Sigmoid colon (tissue), 7 donors: Measurements from ENCODE around the gene PCBP3. TPM values are rescaled to one million over a fixed set of nuclear protein-coding genes. Genes with fewer than 3 reads are reported as not detected.

Source experiments
- DNase-seq: peaks from one replicate; pipeline ENCODE4 v3.0.0-alpha.2; 2019
- H3K27ac ChIP-seq, 4 donors: fragments of 200-600 bp; sonication (generic); one replicate each; pipeline ENCODE4 v1.5.1; 2016 to 2019; ENCODE audit warnings: mild to moderate bottlenecking in 1 of 4
- H3K27me3 ChIP-seq, 3 donors: fragments of 200-600 bp; sonication (generic); one replicate each; pipeline ENCODE4 v1.5.1; 2019; ENCODE audit warnings: mild to moderate bottlenecking in 1 of 3
- H3K36me3 ChIP-seq, 4 donors: fragments of 200-600 bp; sonication (generic); one replicate each; pipeline ENCODE4 v1.5.1; 2016 to 2019
- H3K4me1 ChIP-seq, 4 donors: fragments of 200-600 bp; sonication (generic); one replicate each; pipeline ENCODE4 v1.5.1; 2017 to 2019
- H3K4me3 ChIP-seq, 4 donors: fragments of 200-600 bp; sonication (generic); one replicate each; pipeline ENCODE4 v1.5.1; 2017 to 2019; ENCODE audit warnings: mild to moderate bottlenecking in 2 of 4, moderate library complexity in 1 of 4
- H3K9me3 ChIP-seq, 4 donors: fragments of 200-600 bp in 3 of 4; sonication (generic) in 3 of 4; one replicate each; pipeline versions ENCODE4 v1.5.1 to v1.6.1; 2013 to 2019
- CTCF ChIP-seq, 4 experiments: fragments of 450-650 bp in 3 of 4; fragments of 200-600 bp in 1 of 4; IDR thresholded peaks; one replicate each; pipeline ENCODE4 v1.5.1; 2016 to 2019; ENCODE audit warnings: antibody characterized with exemption in 4 of 4, mild to moderate bottlenecking in 3 of 4, moderate library complexity in 2 of 4
- EP300 ChIP-seq, 4 donors: sonication (generic); formaldehyde crosslinking; IDR thresholded peaks; one replicate each; pipeline ENCODE4 v1.6.1; 2017; ENCODE audit warnings: antibody characterized with exemption in 4 of 4
- POLR2A ChIP-seq, 2 donors: fragments of 450-650 bp; IDR thresholded peaks; one replicate each; pipeline ENCODE4 v1.6.1; 2016; ENCODE audit warnings: antibody characterized with exemption in 2 of 2, mild to moderate bottlenecking in 2 of 2, moderate library complexity in 2 of 2
- POLR2AphosphoS5 ChIP-seq, 4 donors: sonication (generic); formaldehyde crosslinking; IDR thresholded peaks; one replicate each; pipeline ENCODE4 v1.6.1; 2017; ENCODE audit warnings: antibody characterized with exemption in 4 of 4
- WGBS, 2 donors: extraction: QIAGEN DNeasy Blood & Tissue Kit; methylation state at CpG; one replicate each; pipeline ENCODE4 v1.1.7; 2013; 5-methylcytosine and 5-hydroxymethylcytosine counted together
- intact Hi-C: fragments of 100-400 bp; cut with DNase I; formaldehyde crosslinking; loops from one replicate; pipeline ENCODE4 v1.15.1; 2023
- polyA plus RNA-seq, 3 donors: library from polyadenylated mRNA; stranded (reverse); fragments of 200-250 nt; gene quantifications; one replicate each; pipeline ENCODE4 v1.2.3, GENCODE V29; 2013
- total RNA-seq, 4 donors: library from RNA; depleted of rRNA; stranded (reverse); fragments of >200 nt; gene quantifications; one replicate each; pipeline ENCODE4 v1.1.0, GENCODE V29; 2016
- donor health status: healthy with polysubstance abuse.
- donor health status: Bipolar disorder and iron deficiency.
- donor health status: healthy.

Gene PCBP3
- total and polyA plus RNA-seq, 7 donors, result 1.2 to 21.3 (median 8.2) TPM

DNA sequence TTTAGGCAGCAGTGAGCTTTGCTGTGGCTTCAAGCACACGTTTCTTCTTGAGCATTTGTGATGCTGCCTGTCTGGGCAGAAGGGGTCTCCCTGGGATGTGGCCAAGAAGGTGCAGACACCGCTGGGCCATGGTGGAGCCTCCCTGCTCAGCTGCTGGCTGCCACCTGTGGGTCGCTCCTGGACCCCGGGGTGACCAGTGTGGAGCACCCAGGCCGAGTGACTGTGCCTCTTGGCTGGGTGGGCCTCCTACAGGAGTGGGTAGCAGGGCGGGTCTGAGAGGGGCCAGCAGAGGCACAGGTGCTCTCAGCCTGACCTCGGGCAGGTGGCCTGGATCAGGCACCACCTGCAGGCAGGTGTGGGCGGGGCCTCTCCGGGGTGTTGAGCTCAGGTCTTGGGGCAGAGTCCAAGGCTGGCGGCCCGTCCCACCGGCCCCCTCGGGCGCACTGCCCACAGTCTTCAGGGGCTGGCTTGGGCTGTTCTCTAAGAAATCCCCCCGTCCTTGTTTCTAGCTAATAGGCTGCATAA lies 296.1 kb downstream of the PCBP3 start:
- WGBS, 2 donors, result 78 to 85% methylated on average over 15 of the region's 15 CpGs
- intact Hi-C loops, result no loop called here
- no peak for TF ChIP-seq POLR2A (IDR thresholded peaks at IDR 0.05)
- no peak for TF ChIP-seq POLR2AphosphoS5 (IDR thresholded peaks at IDR 0.05)

DNA sequence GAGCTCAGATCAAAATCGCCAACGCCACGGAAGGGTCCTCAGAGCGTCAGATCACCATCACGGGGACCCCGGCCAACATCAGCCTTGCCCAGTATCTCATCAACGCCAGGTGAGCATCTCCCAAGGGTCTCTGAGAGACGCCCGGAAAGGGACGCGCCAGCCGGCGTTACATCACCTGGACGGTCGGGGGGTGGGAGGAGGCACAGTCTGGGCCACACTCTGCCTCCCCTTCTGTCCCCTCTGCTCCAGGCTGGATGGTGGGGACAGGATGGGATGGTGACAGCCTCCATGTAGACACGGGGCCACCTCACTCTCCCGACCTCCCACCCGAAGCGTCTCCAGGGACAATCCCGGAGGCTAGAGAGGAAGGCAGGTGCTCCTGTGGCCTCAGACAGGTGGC lies 296.6 kb downstream of the PCBP3 start:
- Histone ChIP-seq H3K4me1 (no peaks in the 10 kb centered on the region), H3K9me3 (peaks cover 0 to 10% (median 4%) of the 10 kb centered on the region in 4 donors), H3K27me3 (no peaks in the 10 kb centered on the region), H3K36me3 (no peaks in the 10 kb centered on the region), H3K27ac (no peak overlapping the region), H3K4me3 (no peak overlapping the region)
- no peak for DNase-seq
- no peak for TF ChIP-seq POLR2A (IDR thresholded peaks at IDR 0.05)
- TF ChIP-seq EP300 (IDR thresholded peaks at IDR 0.05), result no peak
- no peak for TF ChIP-seq CTCF (IDR thresholded peaks at IDR 0.05)
- TF ChIP-seq POLR2AphosphoS5 (IDR thresholded peaks at IDR 0.05), result no peak
- 94 to 96% methylated on average over 20 of the region's 20 CpGs for WGBS, 2 donors
- intact Hi-C loops, result no loop called here

More for the DNA sequence above, 296.1 kb downstream of the PCBP3 start:
- no peak overlapping the region for H3K4me3 ChIP-seq
- H3K4me1 ChIP-seq, result no peaks in the 10 kb centered on the region
- peaks cover 0 to 12% (median 4%) of the 10 kb centered on the region in 4 donors for H3K9me3 ChIP-seq
- H3K36me3 ChIP-seq, result no peaks in the 10 kb centered on the region
- H3K27me3 ChIP-seq, result no peaks in the 10 kb centered on the region
- H3K27ac ChIP-seq, result no peak overlapping the region
- no peak for DNase-seq

GRCh38 chr21:45940621-45941337 lies 297.3 kb downstream of the PCBP3 start:
- intact Hi-C loops, result no loop called here
- no peak for DNase-seq

DNA sequence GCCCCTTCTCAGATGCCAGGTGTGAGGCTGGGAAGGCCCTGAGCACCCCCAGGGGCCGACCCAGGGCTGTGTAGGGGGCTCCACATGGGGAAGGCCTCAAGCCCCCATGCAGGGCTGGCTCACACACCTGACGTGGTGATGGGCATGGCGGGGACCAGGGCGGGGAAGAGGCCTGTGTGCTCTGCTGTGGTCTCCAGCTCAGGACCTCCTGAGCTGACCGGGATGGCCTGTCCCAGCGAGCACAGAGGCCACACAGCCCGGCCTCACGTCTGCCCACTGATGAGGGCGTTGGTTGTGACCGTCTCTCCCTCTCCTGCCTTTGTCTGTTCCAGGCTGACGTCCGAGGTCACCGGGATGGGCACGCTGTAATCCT lies 297.8 kb downstream of the PCBP3 start:
- H3K36me3 ChIP-seq, result no peaks in the 10 kb centered on the region
- DNase-seq, result no peak
- TF ChIP-seq CTCF (IDR thresholded peaks at IDR 0.05) (no peak), POLR2A (IDR thresholded peaks at IDR 0.05) (no peak), EP300 (IDR thresholded peaks at IDR 0.05) (no peak), POLR2AphosphoS5 (IDR thresholded peaks at IDR 0.05) (no peak)
- no peaks in the 10 kb centered on the region for H3K4me1 ChIP-seq
- H3K27ac ChIP-seq, result no peak overlapping the region
- H3K4me3 ChIP-seq, result no peak overlapping the region
- intact Hi-C loops, result no loop called here
- no peaks in the 10 kb centered on the region for H3K9me3 ChIP-seq
- H3K27me3 ChIP-seq, result no peaks in the 10 kb centered on the region
- 77 to 85% methylated on average over 14 of the region's 14 CpGs for WGBS, 2 donors

More at GRCh38 chr21:45940621-45941337, 297.3 kb downstream of the PCBP3 start:
- Histone ChIP-seq H3K36me3 (no peaks in the 10 kb centered on the region), H3K27ac (no peak overlapping the region), H3K9me3 (peaks cover 0 to 5% (median 2%) of the 10 kb centered on the region in 4 donors), H3K27me3 (no peaks in the 10 kb centered on the region), H3K4me1 (no peaks in the 10 kb centered on the region), H3K4me3 (no peak overlapping the region)
- 86 to 87% methylated on average over 23 of the region's 23 CpGs for WGBS, 2 donors
- no peak for TF ChIP-seq EP300 (IDR thresholded peaks at IDR 0.05)
- TF ChIP-seq POLR2AphosphoS5 (IDR thresholded peaks at IDR 0.05), result no peak

DNA sequence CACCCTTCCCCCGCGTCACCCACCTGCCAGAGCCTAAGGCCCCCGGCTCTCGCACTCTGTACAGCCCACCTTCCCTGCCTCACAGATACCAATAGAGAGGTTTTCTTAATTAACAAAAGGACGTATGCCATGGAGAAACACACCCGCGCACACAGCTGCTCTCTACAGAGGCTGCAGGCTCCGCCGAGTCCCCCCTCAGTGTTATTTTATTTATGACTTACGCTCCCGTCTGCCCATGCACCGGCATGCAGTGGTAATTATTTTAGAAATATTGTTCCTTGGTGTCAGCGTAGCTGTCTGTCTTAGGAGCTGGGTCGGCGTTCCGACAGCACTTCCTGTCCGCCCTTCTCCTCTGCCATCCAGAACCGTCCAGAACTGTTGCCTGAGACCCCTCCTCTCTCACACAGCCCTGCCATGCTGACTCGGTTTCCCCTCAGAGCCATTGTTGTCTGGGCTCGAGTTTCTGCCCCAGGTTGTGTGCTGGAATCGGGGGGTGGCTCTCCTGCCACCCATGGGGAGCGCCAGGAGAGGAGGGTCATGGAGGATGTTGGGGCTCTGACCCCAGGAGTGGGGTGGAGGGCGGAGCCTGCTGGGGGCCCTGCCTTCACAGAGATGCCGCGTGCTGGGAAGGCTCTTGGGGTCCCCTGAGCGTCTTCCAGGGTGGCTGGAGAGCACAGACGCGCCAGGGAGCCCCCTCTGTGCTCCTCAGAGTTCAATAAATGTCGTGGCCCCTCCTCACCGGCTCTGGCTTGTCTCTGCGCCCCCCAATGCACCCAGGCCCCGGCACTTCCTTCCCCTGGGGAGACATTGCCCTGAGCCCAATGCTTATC lies 298.4 kb downstream of the PCBP3 start:
- TF ChIP-seq CTCF (IDR thresholded peaks at IDR 0.05) (no peak), POLR2A (IDR thresholded peaks at IDR 0.05) (no peak), EP300 (IDR thresholded peaks at IDR 0.05) (no peak), POLR2AphosphoS5 (IDR thresholded peaks at IDR 0.05) (no peak)
- no peaks in the 10 kb centered on the region for H3K36me3 ChIP-seq
- no peaks in the 10 kb centered on the region for H3K27me3 ChIP-seq
- no peak overlapping the region for H3K27ac ChIP-seq
- 87 to 88% methylated on average over 32 of the region's 32 CpGs for WGBS, 2 donors
- H3K4me1 ChIP-seq, result no peaks in the 10 kb centered on the region
- no peak for DNase-seq
- intact Hi-C loops, result no loop called here
- no peak overlapping the region for H3K4me3 ChIP-seq
- no peaks in the 10 kb centered on the region for H3K9me3 ChIP-seq
